Psoas muscle (tissue), 8 donors: ENCODE data around the gene SGF29. TPM values are rescaled to one million over a fixed set of nuclear protein-coding genes. Genes with fewer than 3 reads are reported as not detected.
"Not testable (repeated sequence)": the region's sequence is repeated elsewhere in the genome, so short reads cannot be mapped to it uniquely, and the experiment has no call there.

Experiments used
- ATAC-seq, 4 donors: fragments of 200-7000 bp; cut with Tn5 transposase; one replicate each; pipeline ENCODE4 v1.9.1; 2020; ENCODE audit warnings: moderate library complexity in 3 of 4, mild to moderate bottlenecking in 2 of 4
- DNase-seq, 2 donors: peaks; one replicate each; pipeline ENCODE4 v3.0.0-alpha.2; 2020
- H3K27ac ChIP-seq: fragments of 200-600 bp; one replicate; pipeline ENCODE4 v1.8.0; 2022
- H3K27me3 ChIP-seq, 3 donors: fragments of 200-600 bp in 1 of 3; one replicate each; pipeline versions ENCODE4 v1.6.1 to v1.8.0; 2013 to 2022; ENCODE audit warnings: low read length in 2 of 3, mild to moderate bottlenecking in 2 of 3, moderate library complexity in 1 of 3; ENCODE audit not compliant: insufficient read depth in 3 of 3
- H3K36me3 ChIP-seq, 2 donors: fragments of 200-600 bp in 1 of 2; one replicate each; pipeline versions ENCODE4 v1.6.1 to v1.8.0; 2013 to 2022; ENCODE audit warnings: low read depth in 1 of 2, mild to moderate bottlenecking in 1 of 2, moderate library complexity in 1 of 2; ENCODE audit not compliant: insufficient read depth in 1 of 2
- H3K4me1 ChIP-seq: fragments of 200-600 bp; one replicate; pipeline ENCODE4 v1.8.0; 2022
- H3K4me3 ChIP-seq: fragments of 200-600 bp; one replicate; pipeline ENCODE4 v1.8.0; 2022; ENCODE audit warnings: mild to moderate bottlenecking
- H3K9me3 ChIP-seq: fragments of 200-600 bp; one replicate; pipeline ENCODE4 v1.8.0; 2022
- WGBS, 3 donors: extraction: QIAGEN DNeasy Blood & Tissue Kit; methylation state at CpG; one replicate each; pipeline versions ENCODE4 v1.1.6 to v1.1.7; 2013; 5-methylcytosine and 5-hydroxymethylcytosine counted together
- intact Hi-C, 2 donors: fragments of 100-400 bp; cut with DNase I; formaldehyde crosslinking; loops; one replicate each; pipeline versions ENCODE4 v1.11.0 to v1.14.2; 2022
- polyA plus RNA-seq, 3 donors: library from polyadenylated mRNA; stranded (reverse); fragments of 200-250 nt; gene quantifications; one replicate each; pipeline ENCODE4 v1.2.3, GENCODE V29; 2013
- total RNA-seq, 4 donors: library from RNA; stranded (reverse); fragmentation: NEBNext Ultra II Directional in 2 of 4; extraction: Animal tissue kit (Norgen Biotek cat#: 25700) in 2 of 4; gene quantifications; one replicate each; pipeline versions ENCODE4 v1.2.1 to v1.2.4, GENCODE V29; 2021 to 2023
- TF ChIP-seq, protein P1 (sequence below): fragments of 200-600 bp; IDR thresholded peaks from one replicate; pipeline ENCODE4 v1.8.0; 2022; ENCODE audit warnings: antibody characterized with exemption
- donor health status: healthy with polysubstance abuse.
- donor health status: DM: no; HTN: no; CAD: no; lungs with moderate emphysema.
- donor health status: Bipolar disorder and iron deficiency.
- donor health status: healthy.
- donor health status: DM: yes; HTN: yes; CAD: no.
- donor health status: DM: no; HTN: no; CAD: no.
- donor health status: DM: no; HTN: no; CAD: no.
- donor health status: DM: yes; HTN: yes; CAD: no.

Gene SGF29
- total and polyA plus RNA-seq, 7 donors, result 20.5 to 48.3 (median 28.0) TPM

DNA sequence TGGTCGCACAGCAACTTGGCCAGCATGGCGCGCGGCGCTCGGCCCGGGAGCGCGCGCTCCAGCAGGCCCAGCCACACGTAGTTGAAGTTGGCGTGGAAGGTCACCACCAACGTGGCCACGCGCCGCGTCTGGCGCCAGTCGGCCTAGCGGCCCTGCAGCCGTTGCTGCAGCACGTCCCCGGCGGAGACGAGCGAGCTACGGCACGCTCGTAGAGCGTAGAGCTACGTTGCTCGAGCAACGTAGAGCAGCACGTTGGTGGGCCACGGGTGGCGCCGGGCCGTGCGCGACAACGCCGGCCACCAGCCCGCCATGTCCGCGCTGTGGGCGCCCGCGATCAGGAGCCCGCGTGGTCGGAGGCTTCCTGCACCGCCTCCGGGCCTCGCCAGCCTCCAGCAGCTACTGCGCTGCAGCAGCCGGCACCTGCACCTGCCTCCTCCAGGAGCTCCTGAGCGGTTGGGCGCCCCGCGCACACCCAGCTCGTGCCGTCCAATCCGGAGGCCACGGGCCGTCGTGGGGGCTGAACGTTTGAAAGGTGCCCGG lies 69.5 kb downstream of the SGF29 start:
- H3K27me3 ChIP-seq, result no peaks in the 10 kb centered on the region
- peak; percentile 45 to 74 for DNase-seq
- H3K4me1 ChIP-seq, result no peaks in the 10 kb centered on the region
- H3K36me3 ChIP-seq, result peaks cover 0 to 17% of the 10 kb centered on the region in 2 donors
- ATAC-seq, result peak; percentile 82 to 94 (median 92)
- WGBS, 3 donors, result 2 to 4% (median 2%) methylated on average over 48 to 68 of the region's 68 CpGs
- TF ChIP-seq, protein P1, sequence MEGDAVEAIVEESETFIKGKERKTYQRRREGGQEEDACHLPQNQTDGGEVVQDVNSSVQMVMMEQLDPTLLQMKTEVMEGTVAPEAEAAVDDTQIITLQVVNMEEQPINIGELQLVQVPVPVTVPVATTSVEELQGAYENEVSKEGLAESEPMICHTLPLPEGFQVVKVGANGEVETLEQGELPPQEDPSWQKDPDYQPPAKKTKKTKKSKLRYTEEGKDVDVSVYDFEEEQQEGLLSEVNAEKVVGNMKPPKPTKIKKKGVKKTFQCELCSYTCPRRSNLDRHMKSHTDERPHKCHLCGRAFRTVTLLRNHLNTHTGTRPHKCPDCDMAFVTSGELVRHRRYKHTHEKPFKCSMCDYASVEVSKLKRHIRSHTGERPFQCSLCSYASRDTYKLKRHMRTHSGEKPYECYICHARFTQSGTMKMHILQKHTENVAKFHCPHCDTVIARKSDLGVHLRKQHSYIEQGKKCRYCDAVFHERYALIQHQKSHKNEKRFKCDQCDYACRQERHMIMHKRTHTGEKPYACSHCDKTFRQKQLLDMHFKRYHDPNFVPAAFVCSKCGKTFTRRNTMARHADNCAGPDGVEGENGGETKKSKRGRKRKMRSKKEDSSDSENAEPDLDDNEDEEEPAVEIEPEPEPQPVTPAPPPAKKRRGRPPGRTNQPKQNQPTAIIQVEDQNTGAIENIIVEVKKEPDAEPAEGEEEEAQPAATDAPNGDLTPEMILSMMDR, result no peak
- H3K4me3 ChIP-seq, result peak overlapping the region; percentile 74
- peak overlapping the region; percentile 63 for H3K27ac ChIP-seq
- intact Hi-C loops, result no loop called here
- H3K9me3 ChIP-seq, result no peaks in the 10 kb centered on the region

DNA sequence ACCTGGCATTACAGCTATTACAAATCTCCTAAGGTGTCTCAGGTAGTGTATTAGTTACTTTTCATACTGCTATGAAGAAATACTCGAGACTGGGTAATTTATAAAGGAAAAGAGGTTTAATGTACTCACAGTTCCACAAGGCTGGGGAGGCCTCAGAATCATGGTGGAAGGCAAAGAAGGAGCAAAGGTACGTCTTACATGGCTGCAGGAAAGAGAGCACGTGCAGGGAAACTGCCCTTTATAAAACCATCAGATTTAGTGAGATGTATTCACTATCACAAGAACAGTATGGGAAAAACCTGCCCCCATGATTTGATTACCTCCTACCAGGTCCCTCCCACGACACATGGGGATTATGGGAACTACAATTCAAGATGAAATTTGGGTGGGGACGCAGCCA lies 77.2 kb downstream of the SGF29 start:
- intact Hi-C loops, H3K4me1 ChIP-seq, H3K36me3 ChIP-seq, ATAC-seq, H3K9me3 ChIP-seq, H3K4me3 ChIP-seq, DNase-seq, H3K27ac ChIP-seq, H3K27me3 ChIP-seq: not testable (repeated sequence)
- 62 to 71% (median 68%) methylated on average over 4 of the region's 5 CpGs for WGBS, 3 donors

DNA sequence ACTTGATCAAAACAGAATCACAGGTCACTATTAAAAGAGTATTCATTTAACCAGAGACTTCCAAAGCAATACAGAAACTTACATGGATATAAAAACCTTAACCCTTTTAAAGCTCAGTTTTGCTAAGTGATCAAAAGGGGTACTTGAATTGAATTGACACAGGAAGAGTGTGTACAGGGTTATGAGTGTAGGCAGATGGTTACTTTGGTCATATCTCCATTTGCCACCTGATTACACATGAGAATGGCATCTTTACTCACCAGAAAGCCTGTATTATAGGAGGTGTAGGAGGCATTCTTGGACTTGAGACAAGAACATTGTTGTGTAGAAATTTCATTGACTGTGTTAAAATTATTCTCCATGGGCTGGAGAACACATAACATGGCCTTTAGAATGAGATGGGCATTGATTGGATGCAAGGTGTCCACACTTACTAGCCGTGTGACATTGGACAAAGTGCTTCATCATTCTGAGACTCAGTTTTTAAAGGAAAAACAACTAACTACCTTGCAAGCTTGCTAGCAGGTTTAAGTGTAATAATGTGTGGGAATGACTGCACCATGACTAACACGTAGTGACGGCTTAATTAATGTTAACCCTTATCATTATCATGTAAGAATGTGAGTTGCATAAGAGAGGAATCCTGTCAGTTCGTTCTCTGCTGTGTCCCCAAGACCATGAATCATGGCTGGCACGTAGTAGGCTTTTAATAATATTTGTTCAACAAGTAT lies 82.5 kb downstream of the SGF29 start:
- H3K36me3 ChIP-seq, intact Hi-C loops, H3K9me3 ChIP-seq, ATAC-seq, H3K4me3 ChIP-seq, H3K4me1 ChIP-seq, DNase-seq, H3K27me3 ChIP-seq, H3K27ac ChIP-seq: not testable (repeated sequence)
- 29 to 40% (median 39%) methylated on average over 5 of the region's 5 CpGs for WGBS, 3 donors

DNA sequence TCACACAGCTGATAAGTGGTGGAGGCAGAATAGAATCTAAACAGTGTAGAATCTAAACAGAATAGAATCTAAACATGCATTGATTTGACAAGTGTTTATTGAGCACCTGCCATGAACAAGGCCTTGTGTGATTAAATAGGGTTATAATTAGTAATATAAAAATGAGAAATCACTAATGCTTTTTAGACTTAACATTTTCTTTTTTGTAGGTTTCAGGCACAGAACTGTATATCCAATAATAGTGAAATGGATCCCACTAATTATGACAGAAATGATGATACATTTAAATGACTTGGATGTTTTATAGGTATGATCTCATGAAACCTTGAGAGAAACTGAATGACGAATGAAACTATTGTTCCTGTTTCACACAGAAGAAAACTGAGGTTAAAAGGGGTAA lies 84.0 kb downstream of the SGF29 start, which contains the start of gene NPIPB8:
NPIPB8 (plus strand) TSS at position 301 of the 400 bp plus-strand sequence. CDS start 296 bp downstream, outside the sequence.
- H3K36me3 ChIP-seq, result not testable (repeated sequence)

DNA sequence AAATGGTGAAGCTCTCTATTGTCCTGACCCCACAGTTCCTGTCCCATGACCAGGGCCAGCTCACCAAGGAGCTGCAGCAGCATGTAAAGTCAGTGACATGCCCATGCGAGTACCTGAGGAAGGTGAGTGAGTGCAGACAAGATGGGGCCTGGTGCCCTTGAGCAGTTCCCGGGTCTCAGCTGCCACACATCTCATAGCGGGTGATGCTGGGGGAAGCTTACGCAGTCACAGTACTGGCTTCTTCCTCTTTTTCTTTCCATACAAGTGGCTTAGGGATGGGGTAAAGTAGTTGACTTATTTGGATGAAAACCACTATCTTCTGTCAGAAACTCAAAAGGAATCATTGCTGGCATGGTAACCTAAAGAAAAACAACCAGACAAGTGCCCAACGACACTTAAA lies 84.6 kb downstream of the SGF29 start:
- 79 to 90% (median 82%) methylated on average over 4 of the region's 5 CpGs for WGBS, 3 donors
- H3K27me3 ChIP-seq, H3K9me3 ChIP-seq: not testable (repeated sequence)

More for the DNA sequence above, 84.0 kb downstream of the SGF29 start, which contains the start of gene NPIPB8:
- H3K4me1 ChIP-seq, H3K9me3 ChIP-seq, ATAC-seq, H3K4me3 ChIP-seq, DNase-seq, H3K27me3 ChIP-seq, intact Hi-C loops, H3K27ac ChIP-seq: not testable (repeated sequence)
- no CpG with 5 or more reads among the region's 1 CpG for WGBS, 3 donors

DNA sequence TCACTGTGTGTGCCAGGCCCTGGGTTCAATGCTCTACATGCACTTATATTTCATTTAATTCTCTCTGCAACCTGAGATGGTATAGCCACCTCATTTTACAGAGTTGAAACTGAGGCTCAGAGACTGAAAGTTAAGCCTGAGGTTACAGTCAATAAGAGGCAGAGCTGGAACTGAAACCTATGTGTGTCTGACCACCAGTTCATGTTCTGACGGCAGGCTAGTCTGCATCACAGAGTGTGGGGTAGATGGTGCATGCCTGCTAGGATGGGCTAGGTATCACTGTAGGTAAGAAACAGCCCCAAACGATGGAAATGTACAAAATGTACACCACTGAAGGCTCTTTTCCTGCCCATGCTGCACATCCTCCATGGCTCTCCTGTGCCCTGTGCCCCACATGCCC lies 86.2 kb downstream of the SGF29 start:
- H3K4me3 ChIP-seq, H3K36me3 ChIP-seq, H3K27ac ChIP-seq, H3K9me3 ChIP-seq, H3K27me3 ChIP-seq, intact Hi-C loops, ATAC-seq, H3K4me1 ChIP-seq, DNase-seq: not testable (repeated sequence)
- 33 to 48% (median 45%) methylated on average over 1 to 2 of the region's 2 CpGs for WGBS, 3 donors

More for the DNA sequence above, 84.6 kb downstream of the SGF29 start:
- H3K4me3 ChIP-seq, H3K4me1 ChIP-seq, ATAC-seq, H3K27ac ChIP-seq, H3K36me3 ChIP-seq, intact Hi-C loops, DNase-seq: not testable (repeated sequence)

Other genes starting within 250 kb of the SGF29 start
- gene NPIPB6, start 190.4 kb upstream of the SGF29 start, total RNA-seq, result 1 to 10 TPM in 1 of 4 donors, under 1 TPM in 2, not detected in 1; 0.76 to 1.5 (median 0.84) TPM
- gene NPIPB6, start 190.4 kb upstream of the SGF29 start, polyA plus RNA-seq, result under 1 TPM; 0.17 to 0.68 (median 0.38) TPM
- gene EIF3CL, start 150.1 kb upstream of the SGF29 start, total RNA-seq, result 100 to 1,000 TPM in 2 of 4 donors, 10 to 100 TPM in 2; 25.5 to 126 (median 94.2) TPM
- 100 to 1,000 TPM in 1 of 3 donors, 10 to 100 TPM in 2; 60.6 to 130 (median 84.5) TPM for gene EIF3CL, start 150.1 kb upstream of the SGF29 start, polyA plus RNA-seq
- gene NPIPB7, start 81.6 kb upstream of the SGF29 start, total RNA-seq, result under 1 TPM in 1 of 4 donors, not detected in 3; 0.20 TPM
- under 1 TPM in 1 of 3 donors, not detected in 2; 0.04 TPM for gene NPIPB7, start 81.6 kb upstream of the SGF29 start, polyA plus RNA-seq
- gene CLN3, start 61.8 kb upstream of the SGF29 start, total RNA-seq, result 10 to 100 TPM; 10.8 to 15.3 (median 14.0) TPM
- 10 to 100 TPM; 15.4 to 29.3 (median 18.3) TPM for gene CLN3, start 61.8 kb upstream of the SGF29 start, polyA plus RNA-seq
- under 1 TPM; 0.34 to 0.59 (median 0.36) TPM for gene APOBR, start 59.3 kb upstream of the SGF29 start, total RNA-seq
- under 1 TPM; 0.14 to 0.47 (median 0.26) TPM for gene APOBR, start 59.3 kb upstream of the SGF29 start, polyA plus RNA-seq
- gene IL27, start 47.1 kb upstream of the SGF29 start, total RNA-seq, result not detected
- under 1 TPM in 1 of 3 donors, not detected in 2; 0.10 TPM for gene IL27, start 47.1 kb upstream of the SGF29 start, polyA plus RNA-seq
- 100 to 1,000 TPM in 1 of 4 donors, 10 to 100 TPM in 3; 23.7 to 139 (median 34.9) TPM for gene NUPR1, start 14.9 kb upstream of the SGF29 start, total RNA-seq
- 100 to 1,000 TPM in 1 of 3 donors, 10 to 100 TPM in 2; 40.9 to 141 (median 63.2) TPM for gene NUPR1, start 14.9 kb upstream of the SGF29 start, polyA plus RNA-seq
- gene SULT1A2, start 43.1 kb downstream of the SGF29 start, total RNA-seq, result 1 to 10 TPM in 1 of 4 donors, under 1 TPM in 2, not detected in 1; 0.34 to 1.5 (median 0.52) TPM
- under 1 TPM in 2 of 3 donors, not detected in 1; 0.09 to 0.34 TPM for gene SULT1A2, start 43.1 kb downstream of the SGF29 start, polyA plus RNA-seq
- 10 to 100 TPM in 3 of 4 donors, 1 to 10 TPM in 1; 8.1 to 22.8 (median 13.4) TPM for gene SULT1A1, start 56.1 kb downstream of the SGF29 start, total RNA-seq
- 1 to 10 TPM; 2.8 to 6.3 (median 3.5) TPM for gene SULT1A1, start 56.1 kb downstream of the SGF29 start, polyA plus RNA-seq
- gene NPIPB8, start 84.1 kb downstream of the SGF29 start, total RNA-seq, result under 1 TPM in 1 of 4 donors, not detected in 3; 0.78 TPM
- gene NPIPB8, start 84.1 kb downstream of the SGF29 start, polyA plus RNA-seq, result not detected
- 100 to 1,000 TPM; 434 to 640 (median 556) TPM for gene EIF3C, start 157.5 kb downstream of the SGF29 start, total RNA-seq
- 100 to 1,000 TPM; 344 to 676 (median 345) TPM for gene EIF3C, start 157.5 kb downstream of the SGF29 start, polyA plus RNA-seq
- gene NPIPB9, start 197.9 kb downstream of the SGF29 start, total RNA-seq, result 1 to 10 TPM in 1 of 4 donors, under 1 TPM in 1, not detected in 2; 0.62 to 1.2 TPM
- under 1 TPM in 2 of 3 donors, not detected in 1; 0.12 to 0.39 TPM for gene NPIPB9, start 197.9 kb downstream of the SGF29 start, polyA plus RNA-seq